ENCODE results near the gene OR52E8. TPM values are rescaled to one million over a fixed set of nuclear protein-coding genes. Genes with fewer than 3 reads are reported as not detected.

Gene OR52E8
- total and polyA plus RNA-seq, 9 of the 15 experiments (the other 6 are each of a cell fraction or from before 2014, with no cell fraction given): not detected

- TF ChIP-seq DEAF1 (CRISPR knock-in tag; IDR thresholded peaks at IDR 0.05) (peak; percentile 71), E2F6 (IDR thresholded peaks at IDR 0.05; ENCODE audit: borderline replicate concordance in 1 of 2, extremely low read depth in 1 of 2, insufficient read depth in 1 of 2, insufficient read length in 1 of 2, low read depth in 1 of 2, low read length in 1 of 2, poor library complexity in 1 of 2, severe bottlenecking in 1 of 2) (no peak), CTCF (IDR thresholded peaks at IDR 0.05 in 2 of 3, conservative IDR thresholded peaks at IDR 0.05 in 1 of 3; ENCODE audit: insufficient read depth in 2 of 3, low read depth in 1 of 3, low read length in 3 of 3) (peak in 2 of 3 experiments; percentile 43 to 66; a peak in 4 of 6 replicates), HINFP (tag; conservative IDR thresholded peaks at IDR 0.05; ENCODE audit: low read depth) (no peak), SRSF1 (IDR thresholded peaks at IDR 0.05; ENCODE audit: low read depth, low read length) (no peak), IRF2 (CRISPR knock-in tag; IDR thresholded peaks at IDR 0.05) (no peak), STAT5B (CRISPR knock-in tag; IDR thresholded peaks at IDR 0.05) (no peak), TCF3 (CRISPR knock-in tag; IDR thresholded peaks at IDR 0.05) (no peak)
- TF ChIP-seq, protein P1, sequence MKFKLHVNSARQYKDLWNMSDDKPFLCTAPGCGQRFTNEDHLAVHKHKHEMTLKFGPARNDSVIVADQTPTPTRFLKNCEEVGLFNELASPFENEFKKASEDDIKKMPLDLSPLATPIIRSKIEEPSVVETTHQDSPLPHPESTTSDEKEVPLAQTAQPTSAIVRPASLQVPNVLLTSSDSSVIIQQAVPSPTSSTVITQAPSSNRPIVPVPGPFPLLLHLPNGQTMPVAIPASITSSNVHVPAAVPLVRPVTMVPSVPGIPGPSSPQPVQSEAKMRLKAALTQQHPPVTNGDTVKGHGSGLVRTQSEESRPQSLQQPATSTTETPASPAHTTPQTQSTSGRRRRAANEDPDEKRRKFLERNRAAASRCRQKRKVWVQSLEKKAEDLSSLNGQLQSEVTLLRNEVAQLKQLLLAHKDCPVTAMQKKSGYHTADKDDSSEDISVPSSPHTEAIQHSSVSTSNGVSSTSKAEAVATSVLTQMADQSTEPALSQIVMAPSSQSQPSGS (CRISPR knock-in tag; IDR thresholded peaks at IDR 0.05): no peak
- TF ChIP-seq, protein P2, sequence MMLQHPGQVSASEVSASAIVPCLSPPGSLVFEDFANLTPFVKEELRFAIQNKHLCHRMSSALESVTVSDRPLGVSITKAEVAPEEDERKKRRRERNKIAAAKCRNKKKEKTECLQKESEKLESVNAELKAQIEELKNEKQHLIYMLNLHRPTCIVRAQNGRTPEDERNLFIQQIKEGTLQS (IDR thresholded peaks at IDR 0.05): no peak
- TF ChIP-seq, protein P2 (CRISPR knock-in tag; conservative IDR thresholded peaks at IDR 0.05): no peak
- TF ChIP-seq, protein P3, sequence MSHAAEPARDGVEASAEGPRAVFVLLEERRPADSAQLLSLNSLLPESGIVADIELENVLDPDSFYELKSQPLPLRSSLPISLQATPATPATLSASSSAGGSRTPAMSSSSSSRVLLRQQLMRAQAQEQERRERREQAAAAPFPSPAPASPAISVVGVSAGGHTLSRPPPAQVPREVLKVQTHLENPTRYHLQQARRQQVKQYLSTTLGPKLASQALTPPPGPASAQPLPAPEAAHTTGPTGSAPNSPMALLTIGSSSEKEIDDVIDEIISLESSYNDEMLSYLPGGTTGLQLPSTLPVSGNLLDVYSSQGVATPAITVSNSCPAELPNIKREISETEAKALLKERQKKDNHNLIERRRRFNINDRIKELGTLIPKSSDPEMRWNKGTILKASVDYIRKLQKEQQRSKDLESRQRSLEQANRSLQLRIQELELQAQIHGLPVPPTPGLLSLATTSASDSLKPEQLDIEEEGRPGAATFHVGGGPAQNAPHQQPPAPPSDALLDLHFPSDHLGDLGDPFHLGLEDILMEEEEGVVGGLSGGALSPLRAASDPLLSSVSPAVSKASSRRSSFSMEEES (CRISPR knock-in tag; IDR thresholded peaks at IDR 0.05): no peak
Observed at GRCh38 chr11:5891216-5891800, 33.8 kb upstream of the OR52E8 start (continued).
